Astrocyte (in vitro differentiated cells and primary cell): ENCODE results near the gene MAP2K3. TPM values are rescaled to one million over a fixed set of nuclear protein-coding genes. Genes with fewer than 3 reads are reported as not detected.
"Not testable (repeated sequence)": the region's sequence is repeated elsewhere in the genome, so short reads cannot be mapped to it uniquely, and the experiment has no call there.

ENCODE experiments used
- DNase-seq: peaks from one replicate; pipeline ENCODE4 v3.0.0-alpha.2; 2010; ENCODE audit warnings: low read depth
- FAIRE-seq: peaks from 2 replicates; lab custom pipeline; 2011; peaks lifted over from hg19 to GRCh38; lab: Jason Lieb, UNC
- H2AFZ ChIP-seq: 2 replicates; pipeline ENCODE4 v1.6.0; 2012; ENCODE audit warnings: low read depth, low read length, inconsistent platforms
- H3K27ac ChIP-seq: 2 replicates; pipeline ENCODE4 v1.5.1; 2011; ENCODE audit warnings: low read depth, low read length, inconsistent platforms
- H3K27me3 ChIP-seq: 2 replicates; pipeline ENCODE4 v1.6.0; 2011; ENCODE audit warnings: low read length, inconsistent platforms; ENCODE audit not compliant: insufficient read depth
- H3K36me3 ChIP-seq: 2 replicates; pipeline ENCODE4 v1.5.1; 2011; ENCODE audit warnings: low read length, inconsistent platforms; ENCODE audit not compliant: insufficient read depth
- H3K4me1 ChIP-seq: 2 replicates; pipeline ENCODE4 v1.5.1; 2011; ENCODE audit warnings: low read length, inconsistent platforms; ENCODE audit not compliant: insufficient read depth
- H3K4me2 ChIP-seq: 2 replicates; pipeline ENCODE4 v1.6.0; 2012; ENCODE audit warnings: low read length, inconsistent platforms
- H3K4me3 ChIP-seq: 2 replicates; pipeline ENCODE4 v1.5.1; 2011; ENCODE audit warnings: low read depth, mild to moderate bottlenecking, low read length, inconsistent platforms; ENCODE audit not compliant: insufficient read depth
- H3K79me2 ChIP-seq: 2 replicates; pipeline ENCODE4 v1.6.0; 2012; ENCODE audit warnings: mild to moderate bottlenecking, low read length, inconsistent platforms; ENCODE audit not compliant: insufficient read depth
- H3K9ac ChIP-seq: 2 replicates; pipeline ENCODE4 v1.6.0; 2012; ENCODE audit warnings: mild to moderate bottlenecking, low read length, inconsistent platforms
- H3K9me3 ChIP-seq: 2 replicates; pipeline ENCODE4 v1.5.1; 2012; ENCODE audit warnings: low read depth, mild to moderate bottlenecking, low read length, inconsistent platforms; ENCODE audit not compliant: insufficient read depth
- H4K20me1 ChIP-seq: 2 replicates; pipeline ENCODE4 v1.6.0; 2012; ENCODE audit warnings: low read length, inconsistent platforms; ENCODE audit not compliant: insufficient read depth
- H3K27ac Mint-ChIP-seq: one replicate; pipeline ENCODE4 v1.8.0; 2021; ENCODE audit warnings: mild to moderate bottlenecking, mixed read lengths; ENCODE audit not compliant: unreplicated experiment
- H3K27me3 Mint-ChIP-seq: one replicate; pipeline ENCODE4 v1.8.0; 2021; ENCODE audit warnings: low read depth, mixed read lengths; ENCODE audit not compliant: unreplicated experiment
- H3K36me3 Mint-ChIP-seq: one replicate; pipeline ENCODE4 v1.8.0; 2021; ENCODE audit warnings: low read depth, mixed read lengths; ENCODE audit not compliant: unreplicated experiment
- H3K4me1 Mint-ChIP-seq: one replicate; pipeline ENCODE4 v1.8.0; 2021; ENCODE audit warnings: low read depth, mixed read lengths; ENCODE audit not compliant: unreplicated experiment
- H3K4me3 Mint-ChIP-seq: one replicate; pipeline ENCODE4 v1.8.0; 2021; ENCODE audit warnings: mild to moderate bottlenecking, moderate library complexity, mixed read lengths; ENCODE audit not compliant: unreplicated experiment
- H3K9me3 Mint-ChIP-seq: one replicate; pipeline ENCODE4 v1.8.0; 2021; ENCODE audit warnings: mild to moderate bottlenecking, mixed read lengths; ENCODE audit not compliant: unreplicated experiment
- CTCF ChIP-seq: IDR thresholded peaks from 2 replicates; pipeline ENCODE4 v1.5.1; 2011; ENCODE audit warnings: low read depth, mild to moderate bottlenecking, inconsistent platforms, low read length, moderate library complexity; ENCODE audit not compliant: insufficient read depth
- EZH2 ChIP-seq: IDR thresholded peaks from 2 replicates; pipeline ENCODE4 v1.6.1; 2012; ENCODE audit warnings: mild to moderate bottlenecking, low read length, inconsistent platforms; ENCODE audit not compliant: insufficient read depth
- total RNA-seq: library from RNA; stranded (reverse); gene quantifications from 2 replicates; pipeline ENCODE4 v1.2.1, GENCODE V29; 2021

The MAP2K3 gene
- total RNA-seq, 1 donor from 2014 or later: 44.3 TPM

GRCh38 chr17:21330436-21331160 lies 46.1 kb downstream of the MAP2K3 start:
- Histone ChIP-seq H3K36me3 (no peaks in the 10 kb centered on the region), H3K4me1 (no peaks in the 10 kb centered on the region), H4K20me1 (no peaks in the 10 kb centered on the region), H3K27me3 (peaks cover 1% of the 10 kb centered on the region), H3K27ac (no peak overlapping the region), H3K4me2 (no peak overlapping the region), H3K9ac (no peak overlapping the region), H3K4me3 (no peak overlapping the region), H3K79me2 (no peaks in the 10 kb centered on the region), H2AFZ (no peak overlapping the region), H3K9me3 (peaks cover 5% of the 10 kb centered on the region)
- no peak overlapping the region for H3K4me3 Mint-ChIP-seq
- FAIRE-seq (no peak), DNase-seq (no peak)
- H3K9me3 Mint-ChIP-seq: peaks cover 3% of the 10 kb centered on the region
- no peak for TF ChIP-seq EZH2
- TF ChIP-seq CTCF: no peak
- H3K4me1 Mint-ChIP-seq: no peaks in the 10 kb centered on the region
- no peak overlapping the region for H3K27ac Mint-ChIP-seq
- H3K27me3 Mint-ChIP-seq: peaks cover 8% of the 10 kb centered on the region
- peaks cover 2% of the 10 kb centered on the region for H3K36me3 Mint-ChIP-seq

DNA sequence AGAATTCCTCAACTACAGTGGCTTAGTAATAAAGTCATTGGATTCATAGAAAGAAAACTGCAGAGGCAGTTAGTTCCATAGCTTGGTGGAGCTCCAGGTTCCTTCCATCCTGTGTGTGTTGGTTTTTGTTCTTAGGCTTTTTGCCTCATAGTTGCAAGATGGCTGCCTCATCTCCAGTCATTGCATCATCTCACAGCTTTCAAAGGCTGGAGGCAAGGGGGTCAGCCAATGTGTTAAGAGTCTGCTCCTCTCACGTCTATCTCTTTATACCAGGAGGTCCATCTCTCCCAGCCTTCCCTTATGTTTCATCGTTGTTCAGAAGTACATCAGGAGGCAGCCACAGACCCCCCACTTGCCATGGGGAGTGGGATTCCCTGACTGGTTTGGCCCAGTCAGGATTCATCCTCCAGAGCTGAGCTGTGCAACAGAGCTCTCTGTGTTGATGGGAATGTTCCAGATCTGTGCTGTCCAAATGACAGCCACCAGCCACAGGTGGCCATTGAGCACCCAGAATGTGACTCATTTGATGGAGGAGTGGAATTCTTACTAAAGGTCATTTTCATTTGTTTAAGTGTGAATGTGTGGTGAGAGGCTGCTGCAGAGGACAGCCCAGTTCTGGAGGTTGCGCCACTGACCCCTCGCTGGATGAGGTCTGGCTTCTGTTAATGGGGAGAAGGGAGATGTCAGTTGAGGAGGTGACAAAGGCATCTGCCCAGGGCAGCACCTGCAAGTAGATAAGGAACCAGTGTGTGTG lies 52.2 kb downstream of the MAP2K3 start:
- not testable (repeated sequence) for DNase-seq, H3K4me3 ChIP-seq, H3K36me3 Mint-ChIP-seq, H3K9me3 Mint-ChIP-seq, H2AFZ ChIP-seq, H3K36me3 ChIP-seq, H3K9me3 ChIP-seq, H3K9ac ChIP-seq, H3K4me1 ChIP-seq, H4K20me1 ChIP-seq, H3K27ac Mint-ChIP-seq, H3K4me1 Mint-ChIP-seq, FAIRE-seq, H3K27me3 Mint-ChIP-seq, H3K4me3 Mint-ChIP-seq, H3K79me2 ChIP-seq, H3K27ac ChIP-seq, H3K4me2 ChIP-seq, H3K27me3 ChIP-seq

- DNase-seq, H3K4me3 Mint-ChIP-seq, H3K36me3 ChIP-seq, H3K27me3 ChIP-seq, H3K4me2 ChIP-seq, H2AFZ ChIP-seq, H3K4me1 Mint-ChIP-seq, H3K27ac ChIP-seq, H3K27me3 Mint-ChIP-seq, H3K9me3 Mint-ChIP-seq, H3K4me1 ChIP-seq, H3K36me3 Mint-ChIP-seq, H3K27ac Mint-ChIP-seq, H3K9me3 ChIP-seq, FAIRE-seq, H3K79me2 ChIP-seq, H3K9ac ChIP-seq, H3K4me3 ChIP-seq, H4K20me1 ChIP-seq: not testable (repeated sequence)
Measured at GRCh38 chr17:21337981-21338625, 53.6 kb downstream of the MAP2K3 start.
